HG02571 (cell line): ENCODE measurements around the gene ZNF319.

Experiments
- ATAC-seq: cut with Tn5 transposase; IDR thresholded peaks from one replicate; pipeline ENCODE4 v1.9.1; 2021; ENCODE audit warnings: mild to moderate bottlenecking, moderate library complexity; ENCODE audit not compliant: unreplicated experiment

Gene ZNF319

GRCh38 chr16:57957673-57958392 lies 42.6 kb downstream of the ZNF319 start:
- no peak for ATAC-seq

GRCh38 chr16:57956924-57957672 lies 43.4 kb downstream of the ZNF319 start:
- no peak for ATAC-seq

- ATAC-seq = no peak
These were observed 44.1 kb downstream of the ZNF319 start for GRCh38 chr16:57956270-57956808.

- ATAC-seq = no peak
These were observed 44.8 kb downstream of the ZNF319 start for GRCh38 chr16:57955572-57956188.

GRCh38 chr16:57953857-57954256 lies 46.6 kb downstream of the ZNF319 start:
- ATAC-seq = no peak

- ATAC-seq = no peak
These were observed 47.6 kb downstream of the ZNF319 start for GRCh38 chr16:57952909-57953308.

- ATAC-seq = no peak
These were observed 49.1 kb downstream of the ZNF319 start for GRCh38 chr16:57951204-57951960.

GRCh38 chr16:57950382-57950781 lies 50.1 kb downstream of the ZNF319 start:
- ATAC-seq = no peak

- ATAC-seq = no peak
These were observed 50.8 kb downstream of the ZNF319 start for GRCh38 chr16:57949595-57950238.

GRCh38 chr16:57949013-57949412 lies 51.5 kb downstream of the ZNF319 start:
- no peak for ATAC-seq

- ATAC-seq = no peak
These were observed 52.4 kb downstream of the ZNF319 start for GRCh38 chr16:57948027-57948426.

GRCh38 chr16:57947261-57947660 lies 53.2 kb downstream of the ZNF319 start:
- no peak for ATAC-seq

- no peak for ATAC-seq
These were observed 54.2 kb downstream of the ZNF319 start for GRCh38 chr16:57946181-57946801.

- no peak for ATAC-seq
These were observed 54.7 kb downstream of the ZNF319 start for GRCh38 chr16:57945740-57946138.

- no peak for ATAC-seq
These were observed 55.3 kb downstream of the ZNF319 start for GRCh38 chr16:57944970-57945739.
